Tibial artery (tissue), 4 donors: ENCODE measurements around the gene MIPEP.
"Not testable (repeated sequence)": the region's sequence is repeated elsewhere in the genome, so short reads cannot be mapped to it uniquely, and the experiment has no call there.

ENCODE experiments used
- DNase-seq, 2 donors: peaks; one replicate each; pipeline ENCODE4 v3.0.0-alpha.2; 2019
- H3K27ac ChIP-seq, 2 donors: fragments of 200-600 bp; sonication (generic) in 1 of 2; 1 replicate in 1 of 2; 2 replicates in 1 of 2; pipeline ENCODE4 v1.5.1; 2018 to 2019; ENCODE audit warnings: mild to moderate bottlenecking in 1 of 2
- H3K27me3 ChIP-seq, 2 donors: fragments of 200-600 bp; sonication (generic) in 1 of 2; one replicate each; pipeline versions ENCODE4 v1.5.1 to v1.6.0; 2016 to 2019
- H3K36me3 ChIP-seq, 3 donors: fragments of 200-600 bp; sonication (generic) in 2 of 3; one replicate each; pipeline ENCODE4 v1.5.1; 2016 to 2019; ENCODE audit warnings: mild to moderate bottlenecking in 2 of 3
- H3K4me1 ChIP-seq, 4 donors: fragments of 200-600 bp; sonication (generic) in 2 of 4; 1 replicate in 3 of 4; 2 replicates in 1 of 4; pipeline ENCODE4 v1.5.1; 2016 to 2019
- H3K4me3 ChIP-seq, 2 donors: fragments of 200-600 bp; sonication (generic) in 1 of 2; 1 replicate in 1 of 2; 2 replicates in 1 of 2; pipeline ENCODE4 v1.5.1; 2018 to 2019; ENCODE audit warnings: mild to moderate bottlenecking in 2 of 2
- H3K9me3 ChIP-seq, 3 donors: fragments of 200-600 bp; sonication (generic) in 1 of 3; one replicate each; pipeline ENCODE4 v1.5.1; 2016 to 2019
- intact Hi-C: fragments of 100-400 bp; cut with DNase I; formaldehyde crosslinking; loops from one replicate; pipeline ENCODE4 v1.15.0; 2023; ENCODE audit warnings: low total_unique reads
- TF ChIP-seq, protein P1 (sequence below), 2 experiments: fragments of 200-600 bp in 1 of 2; fragments of 450-650 bp in 1 of 2; IDR thresholded peaks; one replicate each; pipeline ENCODE4 v1.5.1; 2017 to 2019; ENCODE audit warnings: antibody characterized with exemption in 2 of 2, mild to moderate bottlenecking in 1 of 2, moderate library complexity in 1 of 2

Gene MIPEP

DNA sequence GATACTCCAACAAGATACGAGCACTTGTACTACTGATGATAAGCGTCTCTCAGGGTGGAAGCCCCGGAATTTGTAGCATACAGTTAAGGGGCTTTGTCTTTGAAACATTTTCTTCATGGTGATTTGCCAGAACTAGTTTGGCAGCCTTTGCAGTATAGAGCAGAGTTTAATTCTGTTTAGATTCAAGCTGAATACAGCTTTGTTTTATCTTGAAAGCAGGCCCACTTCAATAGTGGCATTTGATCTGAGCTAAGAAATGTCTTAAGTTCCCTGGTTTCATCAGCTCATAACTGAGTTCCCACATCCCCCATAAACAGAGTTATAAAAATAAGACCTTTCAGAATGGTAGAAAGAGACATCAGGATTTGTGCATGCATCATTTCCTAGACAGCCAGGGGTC is 125.9 kb downstream of the MIPEP start:
- Histone ChIP-seq H3K4me1 (peaks cover 0 to 4% (median 0%) of the 10 kb centered on the region in 4 donors), H3K27me3 (no peaks in the 10 kb centered on the region), H3K4me3 (no peak overlapping the region), H3K27ac (no peak overlapping the region), H3K36me3 (peaks cover 0 to 9% (median 0%) of the 10 kb centered on the region in 3 donors), H3K9me3 (no peaks in the 10 kb centered on the region)
- DNase-seq = no peak
- intact Hi-C loops = no loop called here
- TF ChIP-seq, protein P1, sequence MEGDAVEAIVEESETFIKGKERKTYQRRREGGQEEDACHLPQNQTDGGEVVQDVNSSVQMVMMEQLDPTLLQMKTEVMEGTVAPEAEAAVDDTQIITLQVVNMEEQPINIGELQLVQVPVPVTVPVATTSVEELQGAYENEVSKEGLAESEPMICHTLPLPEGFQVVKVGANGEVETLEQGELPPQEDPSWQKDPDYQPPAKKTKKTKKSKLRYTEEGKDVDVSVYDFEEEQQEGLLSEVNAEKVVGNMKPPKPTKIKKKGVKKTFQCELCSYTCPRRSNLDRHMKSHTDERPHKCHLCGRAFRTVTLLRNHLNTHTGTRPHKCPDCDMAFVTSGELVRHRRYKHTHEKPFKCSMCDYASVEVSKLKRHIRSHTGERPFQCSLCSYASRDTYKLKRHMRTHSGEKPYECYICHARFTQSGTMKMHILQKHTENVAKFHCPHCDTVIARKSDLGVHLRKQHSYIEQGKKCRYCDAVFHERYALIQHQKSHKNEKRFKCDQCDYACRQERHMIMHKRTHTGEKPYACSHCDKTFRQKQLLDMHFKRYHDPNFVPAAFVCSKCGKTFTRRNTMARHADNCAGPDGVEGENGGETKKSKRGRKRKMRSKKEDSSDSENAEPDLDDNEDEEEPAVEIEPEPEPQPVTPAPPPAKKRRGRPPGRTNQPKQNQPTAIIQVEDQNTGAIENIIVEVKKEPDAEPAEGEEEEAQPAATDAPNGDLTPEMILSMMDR (IDR thresholded peaks at IDR 0.05) = no peak

DNA sequence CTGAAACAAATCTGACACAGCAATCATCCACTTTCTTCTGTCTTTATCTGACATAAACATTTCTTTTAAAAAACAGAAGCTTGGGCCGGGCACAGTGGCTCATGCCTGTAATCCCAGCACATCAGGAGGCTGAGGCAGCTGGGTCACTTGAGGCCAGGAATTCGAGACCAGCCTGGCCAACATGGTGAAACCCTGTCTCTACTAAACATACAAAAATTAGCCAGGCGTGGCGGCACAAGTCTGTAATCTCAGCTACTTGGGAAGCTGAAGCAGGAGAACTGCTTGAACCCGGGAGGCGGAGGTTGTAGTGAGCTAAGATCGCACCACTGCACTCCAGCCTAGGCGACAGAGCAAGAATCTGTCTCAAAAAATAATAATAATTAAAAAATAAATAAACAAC is 127.4 kb downstream of the MIPEP start:
- H3K4me3 ChIP-seq, H3K4me1 ChIP-seq, H3K27ac ChIP-seq, H3K27me3 ChIP-seq, H3K9me3 ChIP-seq, intact Hi-C loops, DNase-seq: not testable (repeated sequence)
- peaks cover 0 to 14% (median 0%) of the 10 kb centered on the region in 3 donors for H3K36me3 ChIP-seq

DNA sequence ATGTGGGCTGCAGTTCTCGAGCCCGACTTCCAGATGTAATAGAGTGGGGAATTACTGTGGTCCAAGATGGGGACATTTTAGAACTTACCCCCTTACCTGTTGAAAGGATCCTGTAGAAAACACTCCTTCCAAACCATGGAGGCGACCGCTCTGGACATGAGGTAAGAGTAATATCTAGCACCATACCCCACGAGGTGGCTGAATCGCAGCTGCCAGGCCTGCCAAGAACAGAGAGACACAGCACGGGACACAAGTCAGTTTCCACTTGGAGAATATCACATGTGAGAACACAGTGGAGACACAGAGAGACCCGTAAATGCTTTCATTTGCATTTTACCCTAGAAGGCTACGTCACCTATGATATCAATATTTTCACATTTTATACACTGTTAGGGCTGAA is 129.2 kb downstream of the MIPEP start:
- Histone ChIP-seq H3K9me3 (no peaks in the 10 kb centered on the region), H3K27me3 (no peaks in the 10 kb centered on the region), H3K27ac (no peak overlapping the region), H3K36me3 (peaks cover 0 to 14% (median under 1%) of the 10 kb centered on the region in 3 donors), H3K4me1 (peaks cover 0 to 12% (median 0%) of the 10 kb centered on the region in 4 donors), H3K4me3 (no peak overlapping the region)
- TF ChIP-seq, protein P1 (IDR thresholded peaks at IDR 0.05) = no peak
- intact Hi-C loops = no loop called here
- DNase-seq = no peak

DNA sequence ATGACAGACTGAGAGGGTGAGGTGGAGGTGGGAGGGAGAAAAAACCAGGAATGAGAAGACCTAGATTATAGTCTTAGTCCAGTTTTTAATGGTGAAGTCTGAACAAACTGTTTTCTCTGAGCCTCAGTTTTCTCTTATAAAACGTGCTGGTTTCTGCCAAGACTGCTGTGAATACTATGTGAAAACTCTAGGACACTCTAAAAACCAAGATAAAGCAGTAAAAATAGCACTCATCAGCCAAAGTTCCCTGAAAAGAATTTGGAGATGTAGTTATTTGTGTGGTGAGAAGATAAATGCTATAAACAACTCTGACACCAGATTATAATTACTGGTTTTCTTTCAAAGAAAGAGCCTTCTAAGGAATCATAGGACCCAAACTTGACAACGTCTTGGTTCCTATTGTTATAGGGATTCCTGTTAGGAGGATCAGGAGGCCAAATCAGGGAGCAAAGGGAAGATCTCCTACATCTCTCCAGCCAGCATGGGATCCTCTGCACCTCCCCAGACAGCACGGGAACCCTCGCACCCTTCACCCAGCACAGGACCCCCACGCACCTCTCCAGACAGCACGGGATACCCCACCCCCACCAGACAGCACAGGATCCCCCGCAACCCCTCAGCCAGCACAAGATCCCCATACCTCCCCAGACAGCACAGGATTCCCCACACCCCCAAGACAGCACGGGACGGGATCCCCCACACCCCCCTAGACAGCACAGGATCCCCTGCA is 130.2 kb downstream of the MIPEP start:
- peaks cover 0 to 23% (median 0%) of the 10 kb centered on the region in 4 donors for H3K4me1 ChIP-seq
- peaks cover 0 to 14% (median 4%) of the 10 kb centered on the region in 3 donors for H3K36me3 ChIP-seq
- no peaks in the 10 kb centered on the region for H3K9me3 ChIP-seq
- intact Hi-C loops = no loop called here
- DNase-seq = no peak
- no peak overlapping the region for H3K4me3 ChIP-seq
- H3K27ac ChIP-seq = peak overlapping the region; percentile 54 to 56
- no peaks in the 10 kb centered on the region for H3K27me3 ChIP-seq
- TF ChIP-seq, protein P1 (IDR thresholded peaks at IDR 0.05) = no peak

DNA sequence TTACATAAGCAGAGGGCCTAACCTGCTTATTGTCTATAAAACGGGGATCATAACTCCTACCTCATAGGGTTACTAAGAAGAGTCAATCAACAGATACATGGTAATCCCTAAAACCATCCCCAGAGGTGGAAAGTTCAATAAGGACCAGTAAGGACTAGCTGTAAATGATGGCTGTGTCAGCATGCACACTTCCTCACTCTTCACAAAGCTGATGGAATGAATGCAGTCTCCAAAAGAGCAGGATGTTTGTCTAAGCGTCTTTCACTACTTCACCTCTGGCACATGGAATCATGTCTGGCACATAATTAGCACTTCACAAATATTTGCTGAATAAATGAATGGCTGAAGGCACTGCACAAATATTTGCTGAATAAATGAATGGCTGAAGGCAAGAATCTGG is 134.2 kb downstream of the MIPEP start:
- TF ChIP-seq, protein P1 (IDR thresholded peaks at IDR 0.05) = no peak
- Histone ChIP-seq H3K4me1 (peaks cover 0 to 30% (median 0%) of the 10 kb centered on the region in 4 donors), H3K27ac (peak overlapping the region; percentile 5 to 8), H3K9me3 (no peaks in the 10 kb centered on the region), H3K36me3 (peaks cover 4 to 22% (median 7%) of the 10 kb centered on the region in 3 donors), H3K27me3 (no peaks in the 10 kb centered on the region), H3K4me3 (no peak overlapping the region)
- DNase-seq = no peak
- intact Hi-C loops = no loop called here

DNA sequence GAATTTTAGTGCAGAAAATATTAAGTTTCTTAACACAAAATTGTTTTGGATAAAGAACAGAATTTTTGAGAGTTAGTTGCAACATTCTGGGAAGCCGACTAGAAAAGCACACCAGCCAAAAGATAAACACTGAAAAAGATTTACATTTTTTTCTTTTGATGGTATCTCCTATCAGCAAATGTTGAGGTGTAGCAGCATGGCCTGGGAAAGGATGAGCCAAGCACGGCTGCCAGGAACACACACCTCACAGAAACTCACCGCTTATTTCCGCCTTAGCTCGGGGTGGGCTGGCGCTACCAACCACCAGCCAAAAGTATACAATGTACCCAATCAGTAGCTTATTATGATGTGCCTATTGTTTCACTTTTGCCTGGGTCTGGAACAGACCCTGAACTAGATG is 134.7 kb downstream of the MIPEP start:
- no peak for DNase-seq
- intact Hi-C loops = no loop called here
- Histone ChIP-seq H3K9me3 (no peaks in the 10 kb centered on the region), H3K27me3 (no peaks in the 10 kb centered on the region), H3K4me1 (peaks cover 0 to 30% (median 0%) of the 10 kb centered on the region in 4 donors), H3K4me3 (no peak overlapping the region), H3K27ac (peak overlapping the region; percentile 5 to 8), H3K36me3 (peaks cover 4 to 21% (median 7%) of the 10 kb centered on the region in 3 donors)
- TF ChIP-seq, protein P1 (IDR thresholded peaks at IDR 0.05) = no peak
